ENCODE data around the gene EPAS1.

GRCh38 chr2:46308081-46308480 lies 10.9 kb downstream of the EPAS1 start:
- TF ChIP-seq CTCF (IDR thresholded peaks at IDR 0.05): no peak
- TF ChIP-seq EP300 (IDR thresholded peaks at IDR 0.05): no peak
- TF ChIP-seq POLR2AphosphoS5 (IDR thresholded peaks at IDR 0.05): no peak
